Dermis microvascular lymphatic vessel endothelial cell (primary cell): Measurements from ENCODE around the gene MACIR. TPM values are rescaled to one million over a fixed set of nuclear protein-coding genes. Genes with fewer than 3 reads are reported as not detected.
"Not testable (repeated sequence)": the region's sequence is repeated elsewhere in the genome, so short reads cannot be mapped to it uniquely, and the experiment has no call there.

Experiments
- DNase-seq, 2 donors: peaks; one replicate each; pipeline versions ENCODE4 v3.0.0 to v3.0.0-alpha.2; 2010; ENCODE audit warnings: low read depth in 2 of 2
- total RNA-seq: library from RNA; depleted of rRNA; stranded (reverse); fragments of >200 nt; gene quantifications from 2 replicates; pipeline ENCODE4 v1.2.1, GENCODE V29; 2014

Gene MACIR, protein sequence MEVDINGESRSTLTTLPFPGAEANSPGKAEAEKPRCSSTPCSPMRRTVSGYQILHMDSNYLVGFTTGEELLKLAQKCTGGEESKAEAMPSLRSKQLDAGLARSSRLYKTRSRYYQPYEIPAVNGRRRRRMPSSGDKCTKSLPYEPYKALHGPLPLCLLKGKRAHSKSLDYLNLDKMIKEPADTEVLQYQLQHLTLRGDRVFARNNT
- 4.0 and 5.1 TPM in 2 replicates for total RNA-seq

- DNase-seq = peak; percentile 42 to 98
Observed at GRCh38 chr5:103258368-103258956, at the start of gene MACIR. TSS of gene MACIR (plus strand) at chr5:103258763. CDS start at chr5:103275920, 17,157 bp downstream.

- DNase-seq = no peak
Observed at GRCh38 chr5:103209065-103209464, 49.5 kb upstream of the MACIR start.

DNA sequence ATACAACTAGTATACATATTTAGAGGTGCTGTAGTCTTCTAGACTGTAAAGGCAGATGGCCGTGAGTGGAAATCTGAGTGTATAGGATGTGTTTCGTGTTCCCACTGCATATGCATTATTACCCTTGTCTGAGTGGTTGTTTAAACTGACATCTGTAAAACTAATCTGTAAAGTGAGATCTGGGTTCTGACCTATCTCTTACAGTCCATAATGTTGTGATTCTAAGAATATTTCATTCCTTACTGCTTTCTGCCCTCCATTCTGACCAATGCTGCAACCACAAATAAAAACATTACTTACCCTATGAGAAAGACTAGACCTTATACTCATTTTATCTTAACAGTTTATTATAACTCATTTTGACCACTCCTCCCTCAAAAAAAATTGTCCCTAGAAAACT is 47.6 kb upstream of the MACIR start:
- DNase-seq = no peak

GRCh38 chr5:103211576-103212561 is 46.7 kb upstream of the MACIR start:
- peak in 1 of 2 donors; percentile 60 for DNase-seq

- peak; percentile 48 to 71 for DNase-seq
Observed at GRCh38 chr5:103216137-103216536, 42.4 kb upstream of the MACIR start.

DNA sequence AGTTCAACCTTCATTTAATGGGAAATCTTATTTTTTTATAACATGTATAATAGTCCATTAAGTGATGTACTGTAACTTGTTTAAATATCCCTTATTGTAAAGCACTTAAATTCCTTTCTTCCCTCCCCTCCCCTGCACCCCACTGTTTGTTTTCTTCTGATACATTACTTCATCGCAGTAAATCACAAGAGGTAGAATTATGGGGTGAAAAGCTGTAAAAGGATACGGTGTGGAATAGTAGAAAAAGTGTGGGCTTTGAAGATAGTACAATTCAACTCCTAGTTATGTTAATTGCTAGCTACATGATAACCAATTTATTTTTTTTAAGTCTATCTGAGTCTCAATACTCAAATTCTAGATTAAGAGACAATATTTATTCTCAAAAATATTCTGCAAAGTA is 41.9 kb upstream of the MACIR start:
- no peak for DNase-seq

- DNase-seq = peak in 1 of 2 donors; percentile 44
Observed at GRCh38 chr5:103217101-103217500, 41.5 kb upstream of the MACIR start.

DNA sequence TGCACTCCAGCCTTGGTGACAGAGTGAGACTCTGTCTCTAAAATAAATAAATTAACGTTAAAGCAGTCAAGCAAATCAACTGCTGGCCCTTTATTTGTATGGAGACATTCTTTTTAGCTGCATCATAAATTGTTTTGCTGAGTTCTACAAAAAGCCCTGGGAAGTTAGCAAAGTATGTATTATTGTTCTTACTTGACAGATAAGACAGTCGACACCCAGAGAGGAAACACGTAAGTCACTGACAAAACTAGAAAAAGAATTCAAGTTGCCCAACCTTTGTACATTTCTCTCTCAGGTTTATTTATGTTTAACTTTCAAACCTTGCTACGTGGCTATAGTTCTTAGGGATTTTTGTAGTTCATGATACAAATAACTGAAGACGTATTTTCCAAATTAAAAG is 40.4 kb upstream of the MACIR start:
- peak; percentile 43 to 92 for DNase-seq

DNA sequence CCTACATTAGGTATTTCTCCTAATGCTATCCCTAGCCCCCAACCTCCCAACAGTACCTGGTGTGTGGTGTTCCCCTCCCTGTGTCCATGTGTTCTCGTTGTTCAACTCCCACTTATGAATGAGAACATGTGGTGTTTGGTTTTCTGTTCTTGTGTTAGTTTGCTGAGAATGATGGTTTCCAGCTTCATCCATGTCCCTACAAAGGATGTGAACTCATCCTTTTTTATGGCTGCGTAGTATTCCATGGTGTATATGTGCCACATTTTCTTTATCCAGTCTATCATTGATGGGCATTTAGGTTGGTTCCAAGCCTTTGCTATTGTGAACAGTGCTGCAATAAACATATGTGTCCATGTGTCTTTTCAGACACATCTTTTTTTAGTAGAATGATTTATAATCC is 39.5 kb upstream of the MACIR start:
- DNase-seq = not testable (repeated sequence)

GRCh38 chr5:103223031-103223955 is 35.3 kb upstream of the MACIR start:
- no peak for DNase-seq

- peak; percentile 65 to 79 for DNase-seq
Observed at GRCh38 chr5:103224118-103224893, 34.3 kb upstream of the MACIR start.

GRCh38 chr5:103224894-103225246 is 33.7 kb upstream of the MACIR start:
- DNase-seq = no peak

- no peak for DNase-seq
Observed at GRCh38 chr5:103228061-103228460, 30.5 kb upstream of the MACIR start.

GRCh38 chr5:103228588-103228987 is 30.0 kb upstream of the MACIR start:
- DNase-seq = no peak

DNA sequence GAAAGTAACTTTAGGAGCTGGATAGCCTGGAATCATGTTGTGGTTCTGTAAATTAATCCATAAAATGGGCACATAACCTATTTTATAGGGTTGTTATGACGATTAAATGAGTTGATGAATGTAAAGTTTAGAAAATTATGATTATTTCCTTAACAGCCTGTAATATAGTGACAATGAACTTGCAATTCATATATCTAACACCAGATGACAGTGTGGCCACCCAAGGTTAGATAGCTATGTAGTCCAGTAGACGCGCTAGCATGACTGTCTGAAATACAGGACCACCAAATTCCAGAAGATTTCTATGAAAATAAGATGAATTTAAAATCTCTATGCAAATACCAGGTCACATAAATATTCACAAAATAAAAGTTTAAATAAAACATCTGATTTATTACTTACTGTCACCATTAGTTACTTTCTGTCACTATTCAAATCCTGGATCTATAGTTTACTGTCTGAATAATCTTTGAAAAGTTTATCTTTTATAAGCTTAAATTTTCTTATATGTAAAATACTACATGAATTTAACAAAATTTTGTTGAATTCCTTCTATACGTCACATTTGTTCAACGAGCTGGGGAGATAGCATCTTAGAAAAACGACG is 26.1 kb upstream of the MACIR start:
- peak; percentile 54 to 66 for DNase-seq

DNA sequence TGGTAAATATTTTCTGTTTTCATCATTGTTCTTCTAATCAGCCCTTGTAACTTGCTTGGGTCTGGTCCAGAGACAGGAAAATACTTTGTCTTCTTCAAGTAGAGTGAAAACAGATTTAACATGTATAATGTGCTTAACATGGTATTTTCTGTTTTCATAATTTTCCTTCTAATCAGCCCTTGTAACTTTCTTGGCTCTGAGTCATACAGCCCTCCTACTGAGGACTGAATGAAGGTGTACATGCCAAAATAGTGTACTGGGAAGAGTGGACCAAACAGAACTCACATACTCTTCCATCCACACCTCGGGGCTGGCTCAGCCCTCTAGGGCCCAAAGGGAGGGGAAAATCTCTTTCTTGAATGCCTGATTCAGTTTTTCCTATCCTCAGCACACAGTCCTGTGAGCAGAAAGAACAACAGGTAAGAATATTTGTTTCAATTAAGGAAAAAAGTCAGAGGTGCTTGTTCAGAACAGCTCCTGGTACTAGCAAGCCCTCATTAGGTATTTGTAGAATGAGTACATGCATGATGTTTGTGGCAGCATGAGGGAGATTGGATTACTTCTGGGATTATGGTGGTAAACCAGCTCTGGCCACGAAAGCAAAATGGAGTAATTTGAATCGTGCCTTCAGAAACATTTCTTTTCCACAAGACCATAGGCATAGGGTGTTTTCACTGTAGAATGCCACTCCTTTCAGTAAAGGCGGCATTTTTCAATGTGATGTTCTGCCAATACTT is 24.2 kb upstream of the MACIR start:
- DNase-seq = no peak

- no peak for DNase-seq
Observed at GRCh38 chr5:103235891-103236290, 22.7 kb upstream of the MACIR start.

GRCh38 chr5:103237778-103238177 is 20.8 kb upstream of the MACIR start:
- DNase-seq = no peak

DNA sequence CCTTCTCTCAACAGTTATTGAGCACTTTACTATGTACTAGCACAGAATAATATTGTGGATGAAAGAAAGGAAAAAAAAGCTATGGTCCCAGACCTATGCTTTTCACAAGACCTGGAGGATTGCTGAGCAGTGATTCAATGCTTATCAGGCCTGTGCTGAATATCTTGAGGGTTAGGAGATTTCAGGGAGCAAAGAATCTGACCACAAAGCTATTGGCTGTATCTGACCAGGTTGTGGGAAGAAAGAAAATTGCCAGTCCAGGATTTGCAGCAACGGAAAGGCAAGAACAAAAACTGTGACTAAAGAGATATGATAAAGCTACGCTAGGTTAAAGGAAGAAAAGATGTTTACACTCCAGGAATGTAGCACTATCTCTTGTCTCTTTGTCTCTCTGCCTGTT is 14.9 kb upstream of the MACIR start:
- DNase-seq = no peak
